Caco-2 (cell line): ENCODE results near the gene INPP4B. TPM values are rescaled to one million over a fixed set of nuclear protein-coding genes. Genes with fewer than 3 reads are reported as not detected.

Experiments used
- BruUV-seq: library from RNA; stranded (reverse); fragments of 400-500 nt; replicated peaks from 2 replicates; lab custom pipeline; 2021; lab: Mats Ljungman, UMichigan
- CTCF ChIA-PET: fragments of 300-600 bp; sonication (Branson Sonifier 250); formaldehyde crosslinking; loops from one replicate; lab custom pipeline; 2022; ENCODE audit warnings: antibody characterized with exemption; lab: Charles Lee
- POLR2A ChIA-PET: fragments of 300-600 bp; sonication (Branson Sonifier 250); formaldehyde crosslinking; loops from one replicate; lab custom pipeline; 2022; ENCODE audit warnings: antibody characterized with exemption; lab: Charles Lee
- DNase-seq, 2 experiments: peaks; one replicate each; pipeline versions ENCODE4 v3.0.0 to v3.0.0-alpha.2; 2020 to 2022
- H3K27me3 ChIP-seq: replicated peaks from 2 replicates; pipeline ENCODE4 v1.6.0; 2011; ENCODE audit warnings: low read length; ENCODE audit not compliant: control insufficient read depth, insufficient read depth
- H3K36me3 ChIP-seq: 2 replicates; pipeline ENCODE4 v1.5.1; 2011; ENCODE audit warnings: low read length; ENCODE audit not compliant: control insufficient read depth, insufficient read depth
- H3K4me1 ChIP-seq: fragments of 250-450 bp; sonication (Bioruptor Pico); 2 replicates; pipeline ENCODE4 v1.5.1; 2020; ENCODE audit warnings: mild to moderate bottlenecking
- H3K4me3 ChIP-seq: 2 replicates; pipeline ENCODE4 v1.5.1; 2011; ENCODE audit warnings: low read depth, mild to moderate bottlenecking, control low read depth, low read length
- H3K9me3 ChIP-seq: fragments of 250-450 bp; sonication (Bioruptor Pico); 2 replicates; pipeline ENCODE4 v1.5.1; 2020; ENCODE audit warnings: mild to moderate bottlenecking, moderate library complexity
- H3K27ac Mint-ChIP-seq: one replicate; pipeline ENCODE4 v1.8.0; 2022; ENCODE audit warnings: mixed read lengths; ENCODE audit not compliant: unreplicated experiment
- H3K27me3 Mint-ChIP-seq: one replicate; pipeline ENCODE4 v1.8.0; 2022; ENCODE audit warnings: mixed read lengths; ENCODE audit not compliant: insufficient read depth, unreplicated experiment
- H3K36me3 Mint-ChIP-seq: one replicate; pipeline ENCODE4 v1.8.0; 2022; ENCODE audit warnings: mild to moderate bottlenecking, mixed read lengths; ENCODE audit not compliant: insufficient read depth, unreplicated experiment
- H3K4me1 Mint-ChIP-seq: one replicate; pipeline ENCODE4 v1.8.0; 2022; ENCODE audit warnings: low read depth, mixed read lengths; ENCODE audit not compliant: unreplicated experiment
- H3K4me3 Mint-ChIP-seq: one replicate; pipeline ENCODE4 v1.8.0; 2022; ENCODE audit warnings: mild to moderate bottlenecking, moderate library complexity, mixed read lengths; ENCODE audit not compliant: unreplicated experiment
- H3K9me3 Mint-ChIP-seq: one replicate; pipeline ENCODE4 v1.8.0; 2022; ENCODE audit warnings: mixed read lengths; ENCODE audit not compliant: unreplicated experiment
- intact Hi-C: fragments of 100-400 bp; cut with micrococcal nuclease; formaldehyde crosslinking; loops from one replicate; pipeline ENCODE4 v1.10.0; 2022; ENCODE audit not compliant: unreplicated experiment
- total RNA-seq: library from RNA; stranded (reverse); gene quantifications from 2 replicates; pipeline ENCODE4 v1.2.3, GENCODE V29; 2022
- TF ChIP-seq, protein P1 (sequence below), 2 experiments: fragments of 200-600 bp in 1 of 2; IDR thresholded peaks; 1 replicate in 1 of 2; 2 replicates in 1 of 2; pipeline versions ENCODE4 v1.5.1 to v1.8.0; 2011 to 2022; ENCODE audit warnings: antibody characterized with exemption in 1 of 2, control low read depth in 1 of 2, inconsistent platforms in 1 of 2, low read depth in 1 of 2, low read length in 1 of 2, mild to moderate bottlenecking in 1 of 2, moderate library complexity in 1 of 2; ENCODE audit not compliant: insufficient read depth in 1 of 2, severe bottlenecking in 1 of 2, unreplicated experiment in 1 of 2

INPP4B gene
- total RNA-seq, 1 experiment from 2014 or later: 10.3 TPM

DNA sequence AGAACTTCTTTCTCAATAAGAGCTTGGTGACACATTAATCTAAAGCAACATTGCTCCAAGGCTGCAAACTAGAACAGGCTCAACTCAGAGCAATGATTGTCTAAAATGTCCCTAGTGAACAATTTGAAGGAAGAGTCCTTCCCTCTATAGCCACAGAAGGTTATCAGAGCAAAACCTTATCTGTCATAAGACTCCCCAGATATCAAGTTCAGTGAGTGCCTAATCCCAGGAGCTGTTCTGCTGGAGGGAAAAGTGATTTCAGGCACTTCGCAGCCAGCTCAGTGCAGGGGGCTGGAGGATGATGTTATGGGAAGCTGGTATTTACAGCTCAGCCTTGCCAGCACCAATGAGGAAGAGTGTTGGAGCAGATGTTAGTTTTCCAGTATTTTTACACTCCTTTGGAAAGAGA lies 497.5 kb downstream of the INPP4B start:
- Histone ChIP-seq H3K4me3 (no peak overlapping the region), H3K36me3 (no peaks in the 10 kb centered on the region), H3K27me3 (no peaks in the 10 kb centered on the region), H3K9me3 (no peaks in the 10 kb centered on the region), H3K4me1 (peaks cover 51% of the 10 kb centered on the region)
- H3K9me3 Mint-ChIP-seq: no peaks in the 10 kb centered on the region
- no TSS peak for BruUV-seq
- no peak overlapping the region for H3K4me3 Mint-ChIP-seq
- H3K4me1 Mint-ChIP-seq: peaks cover 9% of the 10 kb centered on the region
- no peak overlapping the region for H3K27ac Mint-ChIP-seq
- TF ChIP-seq, protein P1, sequence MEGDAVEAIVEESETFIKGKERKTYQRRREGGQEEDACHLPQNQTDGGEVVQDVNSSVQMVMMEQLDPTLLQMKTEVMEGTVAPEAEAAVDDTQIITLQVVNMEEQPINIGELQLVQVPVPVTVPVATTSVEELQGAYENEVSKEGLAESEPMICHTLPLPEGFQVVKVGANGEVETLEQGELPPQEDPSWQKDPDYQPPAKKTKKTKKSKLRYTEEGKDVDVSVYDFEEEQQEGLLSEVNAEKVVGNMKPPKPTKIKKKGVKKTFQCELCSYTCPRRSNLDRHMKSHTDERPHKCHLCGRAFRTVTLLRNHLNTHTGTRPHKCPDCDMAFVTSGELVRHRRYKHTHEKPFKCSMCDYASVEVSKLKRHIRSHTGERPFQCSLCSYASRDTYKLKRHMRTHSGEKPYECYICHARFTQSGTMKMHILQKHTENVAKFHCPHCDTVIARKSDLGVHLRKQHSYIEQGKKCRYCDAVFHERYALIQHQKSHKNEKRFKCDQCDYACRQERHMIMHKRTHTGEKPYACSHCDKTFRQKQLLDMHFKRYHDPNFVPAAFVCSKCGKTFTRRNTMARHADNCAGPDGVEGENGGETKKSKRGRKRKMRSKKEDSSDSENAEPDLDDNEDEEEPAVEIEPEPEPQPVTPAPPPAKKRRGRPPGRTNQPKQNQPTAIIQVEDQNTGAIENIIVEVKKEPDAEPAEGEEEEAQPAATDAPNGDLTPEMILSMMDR (IDR thresholded peaks at IDR 0.05; ENCODE audit: insufficient read depth in 1 of 2, low read depth in 1 of 2, low read length in 1 of 2, severe bottlenecking in 1 of 2, unreplicated experiment in 1 of 2): no peak
- POLR2A ChIA-PET: no interaction called here
- intact Hi-C loops: no loop called here
- CTCF ChIA-PET: no interaction called here
- DNase-seq: no peak
- no peaks in the 10 kb centered on the region for H3K36me3 Mint-ChIP-seq
- no peaks in the 10 kb centered on the region for H3K27me3 Mint-ChIP-seq

DNA sequence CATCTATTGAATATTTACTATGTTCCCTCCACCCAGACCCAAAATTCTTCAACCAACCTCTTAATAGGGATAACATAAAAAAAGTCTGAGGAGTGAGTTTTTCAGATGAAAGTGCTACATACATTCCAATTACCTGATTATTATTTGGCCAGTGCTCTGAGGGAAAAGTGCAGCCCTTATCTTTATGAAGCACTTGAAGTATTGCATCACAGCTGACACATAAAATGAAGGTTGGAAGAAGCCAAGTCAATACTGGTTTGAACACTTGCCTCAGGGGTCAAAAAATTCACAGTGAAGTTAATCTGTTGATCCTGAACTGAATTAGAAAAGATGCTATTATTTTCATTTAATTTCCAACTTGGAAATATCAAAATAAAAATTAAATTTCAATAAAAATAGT lies 498.9 kb downstream of the INPP4B start:
- Mint-ChIP-seq H3K36me3 (no peaks in the 10 kb centered on the region), H3K9me3 (no peaks in the 10 kb centered on the region), H3K27me3 (no peaks in the 10 kb centered on the region), H3K27ac (no peak overlapping the region), H3K4me3 (no peak overlapping the region), H3K4me1 (peaks cover 9% of the 10 kb centered on the region)
- Histone ChIP-seq H3K4me3 (no peak overlapping the region), H3K4me1 (peaks cover 42% of the 10 kb centered on the region), H3K27me3 (no peaks in the 10 kb centered on the region), H3K9me3 (no peaks in the 10 kb centered on the region), H3K36me3 (no peaks in the 10 kb centered on the region)
- ChIA-PET CTCF (no interaction called here), POLR2A (no interaction called here)
- TF ChIP-seq, protein P1 (IDR thresholded peaks at IDR 0.05; ENCODE audit: insufficient read depth in 1 of 2, low read depth in 1 of 2, low read length in 1 of 2, severe bottlenecking in 1 of 2, unreplicated experiment in 1 of 2): no peak
- DNase-seq: peak in 1 of 2 experiments; percentile 50
- intact Hi-C loops: loop anchor here (1.0 kb wide), 1 partner anchor 8 kb away; no protein-coding TSS in a partner anchor
- BruUV-seq: no TSS peak

DNA sequence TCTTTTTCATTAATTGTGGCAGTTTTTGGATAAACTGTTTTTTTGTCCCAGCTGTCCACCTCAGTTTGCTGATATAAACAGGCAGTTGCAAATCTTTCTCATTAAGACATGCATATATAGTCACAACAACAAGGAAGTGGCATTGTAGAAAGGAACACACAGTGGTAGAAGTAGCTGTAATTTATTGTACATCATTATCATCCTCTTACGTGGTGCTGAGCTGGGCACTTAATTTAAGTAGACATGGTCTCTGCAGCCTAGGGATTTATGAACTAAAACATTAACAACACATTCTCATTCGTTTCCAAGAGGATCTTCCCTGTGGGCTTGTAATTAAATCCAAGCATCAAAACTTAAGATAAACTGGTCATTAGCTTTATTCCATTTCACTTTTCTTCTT lies 500.2 kb downstream of the INPP4B start:
- Histone ChIP-seq H3K36me3 (no peaks in the 10 kb centered on the region), H3K4me1 (peaks cover 36% of the 10 kb centered on the region), H3K9me3 (no peaks in the 10 kb centered on the region), H3K27me3 (no peaks in the 10 kb centered on the region), H3K4me3 (no peak overlapping the region)
- ChIA-PET CTCF (no interaction called here), POLR2A (no interaction called here)
- BruUV-seq: no TSS peak
- Mint-ChIP-seq H3K36me3 (no peaks in the 10 kb centered on the region), H3K4me1 (peaks cover 9% of the 10 kb centered on the region), H3K9me3 (no peaks in the 10 kb centered on the region), H3K27ac (no peak overlapping the region), H3K4me3 (no peak overlapping the region), H3K27me3 (no peaks in the 10 kb centered on the region)
- intact Hi-C loops: no loop called here
- no peak for DNase-seq
- TF ChIP-seq, protein P1 (IDR thresholded peaks at IDR 0.05; ENCODE audit: insufficient read depth in 1 of 2, low read depth in 1 of 2, low read length in 1 of 2, severe bottlenecking in 1 of 2, unreplicated experiment in 1 of 2): no peak
